GM19468 (cell line): ENCODE measurements around the gene SHROOM1.
"Not testable (repeated sequence)": the region's sequence is repeated elsewhere in the genome, so short reads cannot be mapped to it uniquely, and the experiment has no call there.

Experiments
- ATAC-seq: cut with Tn5 transposase; IDR thresholded peaks from one replicate; pipeline ENCODE4 v1.9.1; 2021; ENCODE audit warnings: mild to moderate bottlenecking, moderate library complexity, moderate number of reproducible peaks; ENCODE audit not compliant: unreplicated experiment; ENCODE audit errors: extremely low read depth

The SHROOM1 gene

GRCh38 chr5:132810605-132811004 lies 19.8 kb downstream of the SHROOM1 start:
- no peak for ATAC-seq

DNA sequence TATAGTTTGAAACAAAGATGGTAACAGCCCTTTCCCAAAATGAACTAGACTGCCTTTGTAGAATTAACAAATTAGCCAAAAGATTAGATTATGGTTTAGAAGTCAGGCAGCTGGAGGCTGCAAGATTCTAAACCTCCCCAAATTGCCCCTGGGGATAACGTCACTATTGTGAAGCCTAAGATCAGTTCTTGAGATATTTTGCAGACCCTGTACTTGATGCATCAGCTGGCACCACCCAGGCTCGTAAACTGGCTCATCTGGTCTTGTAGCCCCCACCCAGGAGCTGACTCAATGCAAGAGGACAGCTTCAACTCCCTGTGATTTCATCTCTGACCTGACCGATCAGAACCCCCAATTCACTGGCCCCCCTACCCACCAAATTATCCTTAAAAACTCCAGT lies 21.6 kb downstream of the SHROOM1 start:
- ATAC-seq: no peak

- no peak for ATAC-seq
Measured at GRCh38 chr5:132808448-132808847, 22.0 kb downstream of the SHROOM1 start.

DNA sequence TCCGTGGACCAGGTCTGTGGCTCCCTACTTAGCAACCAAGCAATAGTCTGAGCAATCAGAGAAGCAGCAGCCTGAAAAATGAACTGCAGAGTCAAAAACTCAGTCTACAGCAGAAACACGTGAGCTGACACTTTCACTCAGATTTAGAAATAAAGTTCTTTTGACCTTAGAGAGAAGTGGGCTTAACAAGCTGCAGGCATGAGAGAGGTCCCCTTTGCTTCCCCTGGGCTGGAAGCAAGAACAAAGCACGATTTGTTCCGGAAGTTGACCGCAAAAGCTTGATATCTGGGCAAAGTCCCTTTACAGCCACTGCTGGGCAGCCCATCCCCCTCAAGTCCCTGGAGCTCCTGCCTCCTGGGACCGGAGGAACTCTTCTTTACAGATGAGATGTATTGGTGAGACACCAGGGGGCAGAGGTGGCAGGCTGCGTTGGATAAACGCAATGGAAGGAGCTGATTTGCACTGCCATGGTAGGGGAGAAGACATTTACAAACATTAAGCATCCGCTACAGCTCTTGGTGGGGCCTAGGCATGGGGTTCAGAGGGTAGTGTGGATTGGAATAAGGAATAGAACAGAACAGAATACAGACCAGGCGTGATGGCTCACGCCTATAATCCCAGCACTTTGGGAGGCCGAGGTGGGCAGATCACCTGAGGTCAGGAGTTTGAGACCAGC lies 23.1 kb downstream of the SHROOM1 start:
- ATAC-seq: no peak

GRCh38 chr5:132806804-132807162 lies 23.7 kb downstream of the SHROOM1 start:
- ATAC-seq: not testable (repeated sequence)

GRCh38 chr5:132805872-132806271 lies 24.6 kb downstream of the SHROOM1 start:
- ATAC-seq: not testable (repeated sequence)

DNA sequence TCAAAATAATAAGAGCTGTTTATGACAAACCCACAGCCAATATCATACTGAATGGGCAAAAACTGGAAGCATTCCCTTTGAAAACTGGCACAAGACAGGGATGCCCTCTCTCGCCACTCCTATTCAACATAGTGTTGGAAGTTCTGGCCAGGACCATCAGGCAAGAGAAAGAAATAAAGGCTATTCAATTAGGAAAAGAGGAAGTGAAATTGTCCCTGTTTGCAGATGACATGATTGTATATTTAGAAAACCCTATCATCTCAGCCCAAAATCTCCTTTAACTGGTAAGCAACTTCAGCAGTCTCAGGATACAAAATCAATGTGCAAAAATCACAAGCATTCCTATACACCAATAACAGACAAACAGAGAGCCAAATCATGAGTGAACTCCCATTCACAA lies 26.2 kb downstream of the SHROOM1 start:
- not testable (repeated sequence) for ATAC-seq

DNA sequence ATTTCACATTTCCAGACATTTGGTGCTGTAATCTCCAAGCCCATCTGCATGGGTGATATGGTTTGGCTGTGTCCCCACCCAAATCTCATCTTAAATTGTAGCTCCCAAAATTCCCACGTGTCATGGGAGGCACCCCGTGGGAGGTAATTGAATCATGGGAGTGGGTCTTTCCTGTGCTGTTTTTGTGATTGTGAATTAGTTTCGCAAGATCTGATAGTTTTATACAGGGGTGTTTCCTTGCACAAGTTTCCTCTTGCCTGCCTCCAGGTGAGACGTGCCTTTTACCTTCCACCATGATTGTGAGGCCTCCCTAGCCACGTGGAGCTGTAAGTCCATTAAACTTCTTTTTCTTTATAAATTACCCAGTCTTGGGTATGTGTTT lies 27.8 kb downstream of the SHROOM1 start:
- ATAC-seq: not testable (repeated sequence)

DNA sequence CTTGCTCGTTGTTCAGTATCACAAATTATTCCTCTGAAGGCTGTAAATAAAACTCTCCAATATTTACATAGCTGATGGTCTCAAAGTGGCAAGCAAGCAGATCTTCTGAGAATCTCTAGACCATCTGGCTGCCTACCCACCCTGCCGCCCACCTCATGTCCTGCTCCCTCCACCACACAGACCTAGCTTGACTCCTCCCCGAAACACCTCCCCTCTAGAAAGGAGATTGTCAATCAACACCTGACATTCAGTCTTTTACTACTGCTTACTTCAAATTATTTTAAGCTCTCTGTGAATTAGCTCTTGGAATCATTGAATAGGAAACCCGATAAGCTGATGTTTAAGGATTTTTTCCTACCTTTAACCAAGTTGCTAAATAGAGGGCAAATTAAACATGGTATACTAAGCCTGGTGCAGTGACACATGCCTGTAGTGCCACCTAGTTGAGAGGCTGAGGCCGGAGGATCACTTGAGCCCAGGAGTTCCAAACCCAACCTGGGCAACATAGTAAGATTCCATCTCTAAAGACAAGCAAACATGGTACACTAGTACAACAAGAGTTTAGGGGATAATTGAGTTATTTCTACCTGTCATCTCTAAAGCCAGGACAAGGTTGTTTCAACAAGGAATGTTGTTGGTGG lies 28.3 kb downstream of the SHROOM1 start:
- ATAC-seq: no peak

- ATAC-seq: no peak
Measured at GRCh38 chr5:132800545-132800944, 29.9 kb downstream of the SHROOM1 start.

DNA sequence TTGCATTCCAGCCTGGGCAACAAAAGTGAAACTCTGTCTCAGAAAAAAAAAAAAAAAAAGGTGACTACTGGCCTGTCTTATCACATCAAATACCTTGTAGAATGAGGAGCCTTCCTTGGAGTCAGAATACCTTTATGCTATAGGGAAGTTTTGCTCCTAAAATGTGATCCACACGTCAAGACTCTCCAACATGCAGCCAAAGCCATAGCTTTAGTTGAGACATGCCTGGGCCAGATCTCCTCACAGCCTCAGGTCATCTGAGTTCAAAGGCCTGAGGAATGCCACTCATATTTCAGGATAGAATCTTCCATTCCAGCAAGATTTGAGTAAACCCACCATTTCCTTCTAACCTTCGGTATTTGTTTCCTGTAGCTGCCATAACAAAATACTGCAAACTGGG lies 31.1 kb downstream of the SHROOM1 start:
- no peak for ATAC-seq

GRCh38 chr5:132797651-132798050 lies 32.8 kb downstream of the SHROOM1 start:
- no peak for ATAC-seq

DNA sequence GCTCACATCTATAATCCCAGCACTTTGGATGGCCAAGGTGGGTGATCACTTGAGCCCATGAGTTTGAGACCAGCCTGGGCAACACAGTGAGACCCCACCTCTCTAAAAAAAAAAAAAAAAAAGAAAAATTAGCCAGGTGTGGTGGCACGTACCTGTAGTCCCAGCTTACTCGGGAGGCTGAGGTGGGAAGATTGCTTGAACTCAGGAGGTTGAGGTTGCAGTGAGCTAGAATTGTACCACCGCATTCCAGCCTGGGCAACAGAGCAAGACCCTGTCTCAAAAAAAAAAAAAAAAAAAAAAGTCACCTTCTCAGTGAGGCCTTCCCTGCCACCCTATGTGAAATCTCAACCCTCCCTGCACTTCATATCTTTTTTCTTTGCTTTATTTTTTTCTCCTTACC lies 39.4 kb downstream of the SHROOM1 start:
- ATAC-seq: no peak

- ATAC-seq: no peak
Measured at GRCh38 chr5:132790201-132790865, 40.1 kb downstream of the SHROOM1 start.

DNA sequence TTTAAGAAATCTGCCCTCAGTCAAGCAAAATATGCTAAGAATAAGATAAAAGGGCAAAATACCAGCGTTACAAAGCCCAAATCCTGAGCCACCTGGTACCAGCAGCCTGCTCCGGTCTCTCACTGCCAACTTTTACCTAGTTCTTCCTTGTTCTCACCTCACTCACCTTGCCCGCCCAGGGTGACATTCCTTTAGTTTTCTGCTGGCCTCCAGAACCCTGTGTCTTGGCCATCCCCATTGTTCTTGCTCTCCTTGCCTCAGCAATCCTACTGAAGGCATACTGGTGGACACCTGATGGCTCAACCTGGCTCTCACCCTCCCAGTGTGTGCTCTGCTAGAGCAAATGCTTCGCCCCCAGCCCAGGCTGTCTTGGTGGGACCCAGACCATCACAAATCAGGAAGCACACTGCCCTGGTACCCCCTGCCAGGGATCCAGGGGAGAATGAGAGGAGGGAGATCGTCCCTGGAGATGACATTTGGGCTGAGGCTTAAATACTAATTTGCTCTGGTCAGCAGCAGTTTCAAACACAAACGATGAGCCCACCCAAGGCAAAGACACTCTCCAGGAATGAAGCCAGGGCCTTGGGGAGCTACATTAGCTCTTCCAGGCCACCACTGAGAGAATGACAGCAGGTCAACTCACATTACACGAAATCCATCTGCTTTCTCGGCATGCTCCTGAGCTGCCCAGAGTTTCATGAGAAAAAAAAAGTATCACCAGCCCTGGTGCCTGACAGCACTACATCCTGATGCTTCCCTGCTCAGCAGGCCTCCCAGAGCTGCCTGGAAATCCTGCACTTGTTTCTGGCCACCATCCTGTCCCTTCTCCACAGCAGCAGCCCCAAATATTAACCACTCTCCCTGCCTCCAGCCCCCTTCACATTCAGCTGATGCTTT lies 41.2 kb downstream of the SHROOM1 start:
- ATAC-seq: no peak

GRCh38 chr5:132788508-132788907 lies 41.9 kb downstream of the SHROOM1 start:
- ATAC-seq: no peak

- no peak for ATAC-seq
Measured at GRCh38 chr5:132787076-132787475, 43.4 kb downstream of the SHROOM1 start.

GRCh38 chr5:132785864-132786263 lies 44.6 kb downstream of the SHROOM1 start:
- no peak for ATAC-seq

DNA sequence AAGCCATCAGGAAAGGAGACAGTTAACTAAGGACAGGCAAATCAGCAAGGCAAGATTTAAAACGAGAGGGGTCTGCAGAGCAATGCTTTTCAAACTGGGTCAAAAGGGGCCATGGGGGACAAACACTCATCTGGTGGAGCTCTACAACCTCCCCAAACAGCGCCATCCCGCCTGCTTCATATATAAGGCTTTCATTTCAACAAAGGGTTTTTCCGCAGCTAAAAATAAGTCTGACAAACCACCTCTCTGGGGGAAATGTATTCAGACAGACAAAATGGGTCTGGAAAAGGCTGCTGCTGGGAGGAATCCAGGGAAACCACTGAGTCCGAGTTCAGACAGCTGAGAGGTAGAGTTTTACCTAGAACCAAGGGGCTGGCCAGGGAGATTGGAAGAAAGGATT lies 45.1 kb downstream of the SHROOM1 start:
- no peak for ATAC-seq

DNA sequence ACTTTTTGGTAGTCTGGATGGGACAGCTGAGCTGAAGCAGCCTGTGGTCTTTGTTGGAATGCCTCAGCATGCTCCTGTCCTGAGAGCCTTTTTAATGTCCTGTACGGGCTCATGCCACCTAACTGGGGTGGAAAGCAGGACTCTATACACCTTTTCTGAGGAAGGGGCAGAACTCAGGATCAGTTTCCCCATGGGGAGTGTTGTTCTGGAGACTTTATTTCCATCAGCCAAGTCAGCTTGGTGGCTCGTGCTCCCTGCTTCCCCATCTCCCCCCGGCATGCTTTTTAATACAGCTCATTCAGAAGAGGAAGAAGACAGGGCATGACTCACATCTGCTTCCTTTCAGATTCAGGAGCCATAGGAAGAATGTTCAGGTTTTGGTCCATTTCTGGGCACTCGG lies 48.3 kb downstream of the SHROOM1 start:
- no peak for ATAC-seq

DNA sequence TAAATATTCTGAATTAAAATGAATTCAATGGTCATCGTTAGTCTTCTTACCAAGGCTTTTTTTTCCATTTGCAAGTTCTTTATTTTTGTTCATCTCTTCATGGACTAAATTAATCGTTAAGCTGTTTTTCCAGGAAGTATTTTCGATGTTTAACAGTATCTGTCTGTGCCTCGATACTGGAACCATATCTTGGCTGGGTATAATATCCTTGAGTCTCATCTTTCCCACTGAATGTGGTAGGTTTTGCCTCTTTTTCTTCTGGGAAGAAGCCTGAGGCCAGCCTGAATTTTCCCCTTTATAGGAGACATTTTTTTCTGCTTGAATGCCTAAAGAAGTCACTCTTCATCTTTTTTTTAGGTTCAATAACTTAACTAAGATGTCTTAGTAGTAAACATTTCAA lies 49.4 kb downstream of the SHROOM1 start:
- ATAC-seq: no peak
